NB4 (cell line): ENCODE results near the gene SPRR2D.

ENCODE experiments used
- TF ChIP-seq, protein P1 (sequence below): IDR thresholded peaks from one replicate; pipeline ENCODE4 v1.5.1; 2012; ENCODE audit warnings: low read depth, low read length
- TF ChIP-seq, protein P2 (sequence below): IDR thresholded peaks from 2 replicates; pipeline ENCODE4 v1.6.1; 2011; ENCODE audit warnings: low read depth, low read length

DNA sequence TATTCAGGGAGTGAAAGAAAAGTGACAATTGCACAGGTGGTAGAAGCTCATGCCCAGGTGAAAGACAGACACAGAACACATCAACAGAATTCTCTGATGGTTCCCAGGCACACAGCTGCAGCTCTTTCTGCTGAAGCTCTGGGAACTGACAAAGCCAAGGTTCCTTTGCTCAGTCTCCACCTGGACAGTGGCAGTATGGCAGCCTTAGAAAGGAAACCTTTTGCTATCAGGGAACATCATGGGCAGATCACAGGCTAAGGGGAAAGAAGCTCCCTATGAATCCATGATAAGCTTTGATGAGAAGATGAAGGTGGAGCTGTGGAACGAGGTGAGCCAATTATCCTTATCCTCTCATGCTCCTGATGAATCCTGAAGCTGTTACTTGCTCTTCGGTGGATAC, 29.3 kb upstream of the SPRR2D start:
- TF ChIP-seq, protein P1, sequence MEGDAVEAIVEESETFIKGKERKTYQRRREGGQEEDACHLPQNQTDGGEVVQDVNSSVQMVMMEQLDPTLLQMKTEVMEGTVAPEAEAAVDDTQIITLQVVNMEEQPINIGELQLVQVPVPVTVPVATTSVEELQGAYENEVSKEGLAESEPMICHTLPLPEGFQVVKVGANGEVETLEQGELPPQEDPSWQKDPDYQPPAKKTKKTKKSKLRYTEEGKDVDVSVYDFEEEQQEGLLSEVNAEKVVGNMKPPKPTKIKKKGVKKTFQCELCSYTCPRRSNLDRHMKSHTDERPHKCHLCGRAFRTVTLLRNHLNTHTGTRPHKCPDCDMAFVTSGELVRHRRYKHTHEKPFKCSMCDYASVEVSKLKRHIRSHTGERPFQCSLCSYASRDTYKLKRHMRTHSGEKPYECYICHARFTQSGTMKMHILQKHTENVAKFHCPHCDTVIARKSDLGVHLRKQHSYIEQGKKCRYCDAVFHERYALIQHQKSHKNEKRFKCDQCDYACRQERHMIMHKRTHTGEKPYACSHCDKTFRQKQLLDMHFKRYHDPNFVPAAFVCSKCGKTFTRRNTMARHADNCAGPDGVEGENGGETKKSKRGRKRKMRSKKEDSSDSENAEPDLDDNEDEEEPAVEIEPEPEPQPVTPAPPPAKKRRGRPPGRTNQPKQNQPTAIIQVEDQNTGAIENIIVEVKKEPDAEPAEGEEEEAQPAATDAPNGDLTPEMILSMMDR: no peak
- TF ChIP-seq, protein P2, sequence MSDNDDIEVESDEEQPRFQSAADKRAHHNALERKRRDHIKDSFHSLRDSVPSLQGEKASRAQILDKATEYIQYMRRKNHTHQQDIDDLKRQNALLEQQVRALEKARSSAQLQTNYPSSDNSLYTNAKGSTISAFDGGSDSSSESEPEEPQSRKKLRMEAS: no peak
